HG03439 (cell line): ENCODE results near the gene ATP2A1.

Experiments
- ATAC-seq: cut with Tn5 transposase; IDR thresholded peaks from one replicate; pipeline ENCODE4 v1.9.1; 2021; ENCODE audit warnings: mild to moderate bottlenecking, moderate library complexity; ENCODE audit not compliant: unreplicated experiment

ATP2A1 gene

GRCh38 chr16:28878083-28878926, at the start of gene ATP2A1:
Gene ATP2A1 (plus strand): TSS chr16:28878488. CDS start chr16:28878672, 184 bp downstream.
- ATAC-seq, result no peak

GRCh38 chr16:28829747-28830146, 48.5 kb upstream of the ATP2A1 start:
- no peak for ATAC-seq

- ATAC-seq, result no peak
Measured at GRCh38 chr16:28830531-28830930, 47.8 kb upstream of the ATP2A1 start.

GRCh38 chr16:28834349-28834748, 43.9 kb upstream of the ATP2A1 start:
- ATAC-seq, result no peak

- ATAC-seq, result no peak
Measured at GRCh38 chr16:28834873-28835863, 43.1 kb upstream of the ATP2A1 start.

GRCh38 chr16:28835864-28836760, 42.2 kb upstream of the ATP2A1 start:
- no peak for ATAC-seq

- ATAC-seq, result no peak
Measured at GRCh38 chr16:28836761-28837064, 41.6 kb upstream of the ATP2A1 start.

GRCh38 chr16:28837672-28838557, 40.4 kb upstream of the ATP2A1 start:
- no peak for ATAC-seq

- ATAC-seq, result no peak
Measured at GRCh38 chr16:28838558-28838918, 39.8 kb upstream of the ATP2A1 start.

GRCh38 chr16:28839004-28839639, 39.2 kb upstream of the ATP2A1 start:
- ATAC-seq, result no peak

- no peak for ATAC-seq
Measured at GRCh38 chr16:28839899-28840298, 38.4 kb upstream of the ATP2A1 start.

- no peak for ATAC-seq
Measured at GRCh38 chr16:28842696-28843095, 35.6 kb upstream of the ATP2A1 start.

- ATAC-seq, result no peak
Measured at GRCh38 chr16:28843766-28844165, 34.5 kb upstream of the ATP2A1 start.

GRCh38 chr16:28844226-28844885, 33.9 kb upstream of the ATP2A1 start:
- no peak for ATAC-seq

- ATAC-seq, result no peak
Measured at GRCh38 chr16:28845293-28845692, 33.0 kb upstream of the ATP2A1 start.

- ATAC-seq, result no peak
Measured at GRCh38 chr16:28845761-28846079, 32.6 kb upstream of the ATP2A1 start.

- peak; percentile 90 for ATAC-seq
Measured at GRCh38 chr16:28846080-28846932, 32.0 kb upstream of the ATP2A1 start, which contains the start of gene TUFM. Gene TUFM (minus strand): TSS chr16:28846348. CDS start chr16:28846269, 79 bp downstream.

GRCh38 chr16:28846933-28847273, 31.4 kb upstream of the ATP2A1 start:
- peak; percentile 11 for ATAC-seq
